HepG2 (cell line): Measurements from ENCODE around the gene RPS2. TPM values are rescaled to one million over a fixed set of nuclear protein-coding genes. Genes with fewer than 3 reads are reported as not detected.

ENCODE experiments used
- ATAC-seq: fragments of 200-7000 bp; cut with Tn5 transposase; 3 replicates; pipeline ENCODE4 v1.9.1; 2020; ENCODE audit warnings: mild to moderate bottlenecking, moderate library complexity
- BruUV-seq: library from RNA; stranded (reverse); fragments of 400-500 nt; replicated peaks from 2 replicates; lab custom pipeline; 2021; lab: Mats Ljungman, UMichigan
- CTCF ChIA-PET: fragments of 300-600 bp; formaldehyde crosslinking; extraction: SDS; loops from one replicate; lab custom pipeline; 2021; ENCODE audit warnings: low total read pairs, inconsistent platforms, low intra/inter-chr PET ratio; lab: Yijun Ruan, JAX
- POLR2A ChIA-PET: fragments of 350-600 bp; sonication (Branson Sonifier 250); formaldehyde crosslinking; loops from one replicate; lab custom pipeline; 2020; ENCODE audit warnings: antibody characterized with exemption, inconsistent platforms; lab: Yijun Ruan, JAX
- DNase-seq: peaks from one replicate; pipeline ENCODE4 v3.0.0-alpha.2; 2015; ENCODE audit warnings: low spot score
- FAIRE-seq: peaks from 3 replicates; lab custom pipeline; 2011; peaks lifted over from hg19 to GRCh38; lab: Jason Lieb, UNC
- H2AFZ ChIP-seq: one replicate; pipeline ENCODE4 v1.6.1; 2011; ENCODE audit warnings: low read length, inconsistent platforms
- H3K27ac ChIP-seq: fragments of 300-600 bp; 3 replicates; pipeline ENCODE4 v1.8.0; 2011; ENCODE audit warnings: mixed run types, mild to moderate bottlenecking, mixed read lengths, low read length, inconsistent platforms; ENCODE audit not compliant: insufficient read depth; ENCODE audit errors: extremely low read length
- H3K27me3 ChIP-seq, 2 experiments: fragments of 200-600 bp in 1 of 2; 2 replicates in 1 of 2; 3 replicates in 1 of 2; pipeline versions ENCODE4 v1.6.0 to v1.8.0; 2011; ENCODE audit warnings: low read length in 2 of 2, mild to moderate bottlenecking in 2 of 2, moderate library complexity in 2 of 2, inconsistent platforms in 1 of 2; ENCODE audit not compliant: insufficient read depth in 2 of 2, control insufficient read depth in 1 of 2
- H3K36me3 ChIP-seq, 2 experiments: fragments of 200-600 bp in 1 of 2; replicated peaks in 1 of 2; 2 replicates in 1 of 2; 3 replicates in 1 of 2; pipeline versions ENCODE4 v1.5.1 to v1.8.0; 2011; ENCODE audit warnings: low read length in 2 of 2, inconsistent platforms in 1 of 2; ENCODE audit not compliant: insufficient read depth in 2 of 2, control insufficient read depth in 1 of 2
- H3K4me1 ChIP-seq: 2 replicates; pipeline ENCODE4 v1.5.1; 2012; ENCODE audit warnings: low read length, inconsistent platforms; ENCODE audit not compliant: insufficient read depth
- H3K4me2 ChIP-seq: 2 replicates; pipeline ENCODE4 v1.6.0; 2011; ENCODE audit warnings: low read depth, low read length, inconsistent platforms
- H3K4me3 ChIP-seq, 3 experiments: fragments of 200-600 bp in 1 of 3; sonication (generic), shearing (Covaris generic) in 1 of 3; replicated peaks in 1 of 3; 2 replicates each; pipeline ENCODE4 v1.5.1; 2011 to 2016; ENCODE audit warnings: low read length in 3 of 3, inconsistent platforms in 2 of 3, low read depth in 2 of 3, mild to moderate bottlenecking in 2 of 3, control low read depth in 1 of 3, mixed read lengths in 1 of 3; ENCODE audit not compliant: insufficient read depth in 1 of 3
- H3K79me2 ChIP-seq: one replicate; pipeline ENCODE4 v1.6.1; 2011; ENCODE audit warnings: low read length, inconsistent platforms; ENCODE audit not compliant: insufficient read depth
- H3K9ac ChIP-seq: 2 replicates; pipeline ENCODE4 v1.6.0; 2011; ENCODE audit warnings: mild to moderate bottlenecking, low read depth, low read length, inconsistent platforms; ENCODE audit not compliant: insufficient read depth
- H3K9me3 ChIP-seq: 2 replicates; pipeline ENCODE4 v1.5.1; 2012; ENCODE audit warnings: mild to moderate bottlenecking, low read length
- H4K20me1 ChIP-seq: 2 replicates; pipeline ENCODE4 v1.6.0; 2011; ENCODE audit warnings: inconsistent platforms, mild to moderate bottlenecking, low read length, moderate library complexity; ENCODE audit not compliant: insufficient read depth
- AGO1 ChIP-seq: fragments of 200-400 bp; formaldehyde crosslinking; IDR thresholded peaks from 2 replicates; pipeline ENCODE4 v1.6.1; 2017; ENCODE audit warnings: mild to moderate bottlenecking, low read depth, low read length, moderate library complexity; ENCODE audit not compliant: poor library complexity, severe bottlenecking
- AGO2 ChIP-seq: fragments of 200-400 bp; formaldehyde crosslinking; optimal IDR thresholded peaks from 2 replicates; pipeline ENCODE3; 2017; ENCODE audit warnings: mild to moderate bottlenecking, low read depth, low read length, moderate library complexity
- ZNF546 ChIP-seq: sonication (generic); formaldehyde crosslinking; conservative IDR thresholded peaks from 2 replicates; pipeline ENCODE4 v1.8.1; 2023; ENCODE audit warnings: mild to moderate bottlenecking, missing genetic modification reagents
- ZNF556 ChIP-seq: sonication (generic); formaldehyde crosslinking; IDR thresholded peaks from 2 replicates; pipeline ENCODE4 v1.4.0; 2020; ENCODE audit warnings: mild to moderate bottlenecking, missing genetic modification reagents, borderline replicate concordance
- ZNF703 ChIP-seq: sonication (generic); formaldehyde crosslinking; IDR thresholded peaks from 2 replicates; pipeline ENCODE4 v1.5.1; 2020; ENCODE audit warnings: missing genetic modification reagents, mild to moderate bottlenecking, moderate library complexity, borderline replicate concordance
- WGBS: methylation state at CpG from one replicate; pipeline ENCODE4 v1.1.6; 2017; ENCODE audit warnings: low lambda C conversion rate; 5-methylcytosine and 5-hydroxymethylcytosine counted together
- in situ Hi-C: cut with HindIII; loops from 2 replicates; pipeline ENCODE4 v1.10.0; 2017; ENCODE audit warnings: low pct_unique_long_range_greater_than_20kb; ENCODE audit not compliant: extremely low pct_ligation_motif_present
- intact Hi-C: fragments of 100-400 bp; cut with micrococcal nuclease; formaldehyde crosslinking; loops from one replicate; pipeline ENCODE4 v1.10.0; 2022; ENCODE audit not compliant: unreplicated experiment
- polyA plus RNA-seq, 8 experiments: library from polyadenylated mRNA; depleted of rRNA in 3 of 8; stranded (reverse) in 7 of 8; unstranded in 1 of 8; fragments of >200 nt; fragmentation: Illumina TruSeq in 4 of 8; extraction: Trizol in 4 of 8; gene quantifications; 2 replicates each; pipeline versions ENCODE4 v1.2.1 to v1.2.3, GENCODE V29; 2011 to 2016; ENCODE audit warnings: low read depth in 4 of 8, missing spikeins in 1 of 8, mixed read lengths in 1 of 8; ENCODE audit not compliant: insufficient read depth in 1 of 8
- total RNA-seq, 5 experiments: library from RNA; depleted of rRNA; stranded (reverse); fragments of >200 nt; fragmentation: Illumina TruSeq; extraction: Trizol; gene quantifications; 2 replicates each; pipeline ENCODE4 v1.2.3, GENCODE V29; 2016; ENCODE audit warnings: low read depth in 1 of 5
- TF ChIP-seq, protein P1 (sequence below): sonication (generic); formaldehyde crosslinking; IDR thresholded peaks from 2 replicates; pipeline ENCODE4 v1.4.0; 2020; ENCODE audit warnings: missing genetic modification reagents
- TF ChIP-seq, protein P2 (sequence below): sonication (generic); formaldehyde crosslinking; IDR thresholded peaks from 2 replicates; pipeline ENCODE4 v1.4.0; 2020; ENCODE audit warnings: missing genetic modification reagents

RPS2 gene
- total and polyA plus RNA-seq, 2 of the 13 experiments (the other 11 are each of a cell fraction or from before 2014, with no cell fraction given) = 1,908 to 4,514 TPM

DNA sequence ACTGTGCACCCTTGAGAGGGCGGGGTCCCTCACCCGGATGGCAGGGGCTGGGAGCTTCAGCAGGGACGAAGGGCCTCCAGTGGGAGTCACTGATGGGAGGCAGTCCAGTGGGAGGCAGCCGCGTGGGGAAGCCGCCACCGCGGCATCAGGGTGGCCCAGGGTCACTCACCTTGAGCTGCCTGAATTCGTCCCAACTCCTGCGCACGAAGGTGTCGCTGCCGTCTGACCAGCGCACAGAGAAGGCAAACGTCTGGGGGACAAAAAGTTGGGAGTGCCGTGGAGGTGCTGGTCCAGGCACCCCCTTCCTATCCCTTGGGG is 16.1 kb upstream of the RPS2 start:
- Histone ChIP-seq H3K4me3 (no peak overlapping the region), H4K20me1 (no peaks in the 10 kb centered on the region), H3K9me3 (no peaks in the 10 kb centered on the region), H3K4me1 (peaks cover 30% of the 10 kb centered on the region), H3K27me3 (no peaks in the 10 kb centered on the region), H3K27ac (no peak overlapping the region), H2AFZ (no peak overlapping the region), H3K79me2 (peaks cover 12% of the 10 kb centered on the region), H3K4me2 (no peak overlapping the region), H3K36me3 (peaks cover 11 to 19% of the 10 kb centered on the region in 2 experiments; a peak in 4 of 5 replicates), H3K9ac (no peak overlapping the region)
- no CpG with 5 or more reads among the region's 16 CpGs for WGBS
- ChIA-PET CTCF (no interaction called here), POLR2A (interaction anchor here (6.8 kb wide), 1 partner anchor 16 kb away, joined by 62 read pairs; the partner anchor contains the start of gene RPS2)
- BruUV-seq = no TSS peak
- FAIRE-seq (no peak), DNase-seq (no peak), ATAC-seq (no peak)
- TF ChIP-seq, protein P1, sequence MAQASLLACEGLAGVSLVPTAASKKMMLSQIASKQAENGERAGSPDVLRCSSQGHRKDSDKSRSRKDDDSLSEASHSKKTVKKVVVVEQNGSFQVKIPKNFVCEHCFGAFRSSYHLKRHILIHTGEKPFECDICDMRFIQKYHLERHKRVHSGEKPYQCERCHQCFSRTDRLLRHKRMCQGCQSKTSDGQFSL = no peak
- no peak for TF ChIP-seq ZNF556 (CRISPR knock-in tag)
- TF ChIP-seq, protein P2, sequence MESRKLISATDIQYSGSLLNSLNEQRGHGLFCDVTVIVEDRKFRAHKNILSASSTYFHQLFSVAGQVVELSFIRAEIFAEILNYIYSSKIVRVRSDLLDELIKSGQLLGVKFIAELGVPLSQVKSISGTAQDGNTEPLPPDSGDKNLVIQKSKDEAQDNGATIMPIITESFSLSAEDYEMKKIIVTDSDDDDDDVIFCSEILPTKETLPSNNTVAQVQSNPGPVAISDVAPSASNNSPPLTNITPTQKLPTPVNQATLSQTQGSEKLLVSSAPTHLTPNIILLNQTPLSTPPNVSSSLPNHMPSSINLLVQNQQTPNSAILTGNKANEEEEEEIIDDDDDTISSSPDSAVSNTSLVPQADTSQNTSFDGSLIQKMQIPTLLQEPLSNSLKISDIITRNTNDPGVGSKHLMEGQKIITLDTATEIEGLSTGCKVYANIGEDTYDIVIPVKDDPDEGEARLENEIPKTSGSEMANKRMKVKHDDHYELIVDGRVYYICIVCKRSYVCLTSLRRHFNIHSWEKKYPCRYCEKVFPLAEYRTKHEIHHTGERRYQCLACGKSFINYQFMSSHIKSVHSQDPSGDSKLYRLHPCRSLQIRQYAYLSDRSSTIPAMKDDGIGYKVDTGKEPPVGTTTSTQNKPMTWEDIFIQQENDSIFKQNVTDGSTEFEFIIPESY = peak; percentile 28; the same call in 1 of the 2 replicates
- TF ChIP-seq AGO1 = peak; percentile 84
- TF ChIP-seq ZNF703 = no peak
- TF ChIP-seq ZNF546 (CRISPR knock-in tag) = no peak
- TF ChIP-seq AGO2 = peak; percentile 82
- intact Hi-C loops = no loop called here
- in situ Hi-C loops = no loop called here
